GM18873 (cell line): ENCODE measurements around the gene TMEM167B.
"Not testable (repeated sequence)": the region's sequence is repeated elsewhere in the genome, so short reads cannot be mapped to it uniquely, and the experiment has no call there.

ENCODE experiments used
- ATAC-seq: cut with Tn5 transposase; IDR thresholded peaks from one replicate; pipeline ENCODE4 v1.9.1; 2021; ENCODE audit warnings: mild to moderate bottlenecking, moderate library complexity, moderate number of reproducible peaks; ENCODE audit not compliant: unreplicated experiment, low FRiP score

The TMEM167B gene

DNA sequence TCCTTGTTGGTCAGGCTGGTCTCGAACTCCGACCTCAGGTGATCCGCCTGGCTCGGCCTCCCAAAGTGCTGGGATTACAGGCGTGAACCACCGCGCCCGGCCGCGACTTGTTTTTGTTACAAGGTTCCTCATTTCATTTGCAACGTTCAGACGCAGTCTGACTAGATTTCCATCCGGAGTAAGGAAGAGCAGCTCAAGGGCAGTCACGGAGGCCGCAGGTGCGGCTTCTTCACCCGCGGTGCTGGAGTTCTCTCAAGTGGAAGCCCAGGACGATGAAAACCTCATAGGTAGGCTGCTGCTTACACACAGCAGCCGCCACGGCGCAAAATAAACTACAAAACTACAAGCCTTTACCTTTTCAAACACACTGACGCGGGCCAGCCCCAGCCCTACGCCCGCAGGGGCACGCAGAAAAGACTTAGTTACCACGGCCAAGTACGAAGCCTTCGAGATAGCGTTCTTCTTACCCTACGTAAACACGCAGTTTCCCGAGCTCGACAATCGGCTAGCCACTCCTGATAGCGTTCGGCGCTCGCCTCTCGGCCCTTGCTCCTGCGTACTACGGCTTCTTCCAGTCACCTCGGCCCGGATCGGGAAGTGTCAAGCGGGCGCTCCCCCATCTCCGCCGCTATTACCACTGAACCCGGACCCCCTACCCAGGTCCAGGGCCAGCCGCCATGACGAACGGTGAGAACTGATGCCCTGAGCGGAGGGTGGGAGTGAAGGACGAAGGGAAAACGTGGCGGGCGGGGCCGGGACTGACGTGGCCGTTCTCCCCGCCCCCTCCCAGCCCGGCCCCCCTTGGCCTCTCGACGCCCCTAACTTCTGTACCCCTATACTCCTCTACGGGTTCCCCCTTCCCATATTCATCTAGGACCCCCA is at the start of gene TMEM167B:
Gene TMEM167B, plus strand, starts transcription at position 569 of the 882 bp plus-strand sequence. Its CDS starts 109 bp downstream, at position 678.
- peak; percentile 93 for ATAC-seq

DNA sequence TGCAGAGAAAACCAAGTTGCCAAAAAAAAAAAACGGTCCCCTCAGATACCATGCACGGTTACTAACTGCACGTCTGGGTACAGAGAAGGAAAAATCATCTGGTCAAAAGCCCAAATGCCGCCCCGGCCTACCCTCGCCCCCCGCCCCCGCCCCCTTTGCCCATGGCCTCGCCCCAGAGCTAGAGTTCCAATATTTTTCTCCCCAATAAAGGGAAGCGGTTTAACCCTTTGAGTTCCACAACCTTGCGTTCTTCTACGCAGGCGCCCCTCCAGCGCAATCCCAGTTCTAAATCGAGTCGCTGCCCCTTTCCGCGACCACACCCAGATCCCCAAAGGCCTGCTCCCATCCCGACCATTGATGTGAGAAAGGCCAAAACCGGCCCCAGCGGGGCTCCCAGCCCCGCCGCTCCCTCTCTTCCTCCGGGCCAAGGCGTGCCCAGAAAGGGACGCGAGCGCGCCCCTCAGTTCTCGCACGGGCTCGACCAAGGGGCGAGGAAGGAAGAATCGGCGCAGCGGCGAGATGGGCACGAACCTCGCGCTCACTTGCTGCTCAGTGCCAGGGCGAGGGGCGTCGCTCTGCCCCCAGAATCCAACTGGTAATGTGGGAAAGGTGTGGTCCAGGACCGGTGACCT is 49.5 kb upstream of the TMEM167B start:
- peak; percentile 24 for ATAC-seq

DNA sequence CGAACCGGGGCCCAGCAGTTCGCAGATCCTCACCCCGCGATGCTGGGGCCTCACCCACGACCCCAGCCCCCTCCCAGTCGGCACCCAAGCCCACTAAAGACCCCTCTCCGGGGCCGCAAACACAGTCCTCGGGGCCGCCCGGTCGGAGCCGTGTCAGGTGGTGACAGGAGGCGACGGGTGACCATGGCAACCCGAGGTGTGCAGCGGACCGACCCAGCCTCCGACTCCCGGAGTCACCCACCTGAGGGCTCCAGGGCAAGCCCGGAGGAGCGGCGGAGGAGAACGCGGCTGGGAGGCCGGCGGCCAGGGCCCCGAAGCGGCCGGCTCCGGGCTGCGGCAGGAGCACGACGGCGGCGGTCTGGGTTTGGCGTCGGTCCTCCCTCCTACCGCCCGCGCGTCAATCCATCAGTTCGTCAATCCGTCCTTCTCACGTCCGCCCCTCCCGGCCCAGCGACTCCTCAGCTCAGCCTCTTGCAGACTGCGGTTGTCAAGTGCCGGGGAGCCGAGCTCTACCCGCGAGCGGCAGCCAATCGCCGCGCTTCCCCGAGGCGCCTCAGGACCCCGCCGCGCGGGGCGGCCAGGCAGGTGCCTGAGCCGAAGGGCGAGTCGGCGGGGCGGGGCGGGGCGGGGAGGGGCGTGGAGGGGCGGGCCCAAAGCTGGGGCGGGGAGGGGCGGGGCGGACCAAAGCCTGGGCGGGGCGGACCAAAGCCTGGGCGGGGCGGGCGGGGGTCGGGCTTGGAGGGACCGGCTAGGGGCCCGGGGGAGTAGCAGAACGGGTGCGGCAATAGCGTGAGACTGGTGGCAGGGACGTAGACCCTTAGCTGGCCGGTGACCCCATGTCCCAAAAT is 48.7 kb upstream of the TMEM167B start, which contains the start of gene WDR47:
Gene WDR47, minus strand, starts transcription at position 482 of the 848 bp plus-strand sequence. CDS start 18,590 bp downstream, outside the sequence.
- ATAC-seq, result peak; percentile 91

DNA sequence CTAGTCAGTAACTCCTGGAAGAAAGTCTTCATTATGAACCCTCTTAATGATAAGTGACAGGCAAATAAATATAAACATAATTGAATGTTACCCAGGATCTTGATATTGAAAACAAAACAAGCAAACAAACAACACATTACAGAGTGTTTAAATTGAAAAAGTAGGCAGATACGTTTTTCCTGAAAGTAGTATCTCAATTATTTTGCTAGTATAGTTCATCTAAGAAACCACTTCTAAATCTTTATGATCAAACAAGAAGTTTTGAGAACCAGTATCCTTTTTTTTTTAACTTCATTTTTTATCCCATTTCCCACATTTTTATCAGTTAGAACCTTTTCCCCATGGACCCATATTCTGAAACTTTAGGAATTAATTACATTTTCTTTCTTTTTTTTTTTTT is 45.0 kb upstream of the TMEM167B start:
- no peak for ATAC-seq

DNA sequence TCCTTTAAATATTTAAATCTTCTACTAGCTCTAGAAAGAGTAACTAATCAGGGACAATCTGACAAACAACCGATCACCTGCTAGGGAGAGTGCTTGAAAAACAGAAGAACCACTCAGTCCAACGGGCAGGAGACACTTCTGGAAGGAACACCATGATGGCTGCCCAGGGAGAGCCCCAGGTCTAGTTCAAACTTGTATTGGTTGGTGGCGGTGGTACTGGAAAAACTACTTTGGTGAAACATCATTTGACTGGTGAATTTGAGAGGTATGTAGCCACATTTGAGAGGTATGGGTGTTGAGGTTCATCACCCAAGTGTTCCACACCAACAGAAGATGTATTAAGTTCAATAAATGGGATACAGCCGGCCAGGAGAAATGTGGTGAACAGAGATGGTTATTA is 43.9 kb upstream of the TMEM167B start:
- no peak for ATAC-seq

DNA sequence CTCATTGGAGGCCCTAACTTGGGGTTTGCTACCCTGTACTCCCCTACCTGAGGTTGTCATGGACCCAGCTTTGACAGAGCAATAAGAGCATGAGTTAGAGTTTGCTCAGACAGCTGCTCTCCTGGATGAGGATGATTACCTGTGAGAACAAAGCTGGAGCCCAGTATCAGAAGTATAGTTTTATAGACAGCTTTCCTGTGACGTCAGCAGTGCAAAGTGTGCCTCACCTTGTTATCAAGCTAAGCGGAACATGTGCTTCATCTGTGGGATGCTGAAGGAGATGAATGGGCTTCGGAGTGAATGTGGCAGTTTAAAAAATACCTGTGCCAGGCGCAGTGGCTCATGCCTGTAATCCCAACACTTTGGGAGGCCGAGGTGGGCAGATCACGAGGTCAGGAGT is 43.2 kb upstream of the TMEM167B start:
- ATAC-seq, result no peak

DNA sequence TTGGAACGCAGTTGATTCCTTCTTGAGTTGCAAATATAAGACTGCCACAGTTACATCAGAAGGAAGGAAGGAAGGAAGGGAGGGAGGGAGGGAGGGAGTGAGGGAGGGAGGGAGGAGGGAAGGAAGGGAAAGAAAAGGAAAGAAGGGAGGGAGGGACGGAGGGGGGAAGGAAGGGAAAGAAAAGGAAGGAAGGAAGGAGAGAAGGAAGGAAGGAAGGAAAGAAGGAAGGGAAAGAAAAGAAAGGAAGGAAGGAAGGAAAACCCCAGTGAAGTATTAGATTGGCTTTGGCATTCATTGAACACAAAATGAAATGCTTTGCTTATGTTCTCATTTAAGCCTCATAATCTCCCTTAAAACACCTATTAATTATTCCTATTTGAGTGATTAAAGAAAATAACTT is 42.2 kb upstream of the TMEM167B start:
- no peak for ATAC-seq

DNA sequence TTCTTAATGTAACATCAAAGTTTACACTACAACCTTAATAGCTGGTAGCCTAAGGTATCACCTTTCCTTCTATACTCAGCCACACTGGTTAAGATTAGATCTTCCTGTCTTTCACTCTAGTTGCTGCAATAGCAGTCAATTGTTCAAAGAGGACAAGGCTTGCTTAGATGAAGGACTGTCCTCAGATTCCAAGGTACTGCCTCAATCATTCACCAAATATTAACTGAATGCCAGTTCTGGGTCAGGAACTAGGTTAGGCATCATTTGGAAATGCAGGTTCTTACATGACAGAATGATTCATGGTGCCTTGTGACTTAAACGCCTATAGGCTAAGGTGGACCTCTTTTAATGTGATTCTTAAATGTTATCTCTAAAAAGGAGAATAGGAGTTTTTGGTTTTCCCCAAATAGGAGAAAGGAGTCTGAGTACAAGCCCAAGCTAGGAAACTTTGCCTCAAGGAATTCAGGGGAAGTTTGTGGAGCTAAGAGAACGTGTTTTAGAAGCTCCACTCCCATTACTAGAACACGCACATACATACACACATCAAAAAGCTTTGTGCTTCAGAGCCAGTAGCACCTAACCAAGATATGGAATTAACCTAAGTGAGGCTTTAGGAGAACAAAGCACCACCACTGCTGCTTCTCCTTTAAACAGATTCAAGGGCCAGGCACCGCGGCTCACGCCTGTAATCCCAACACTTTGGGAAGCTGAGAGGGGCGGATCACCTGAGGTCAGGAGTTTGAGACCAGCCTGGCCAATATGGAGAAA is 40.2 kb upstream of the TMEM167B start:
- ATAC-seq, result no peak

DNA sequence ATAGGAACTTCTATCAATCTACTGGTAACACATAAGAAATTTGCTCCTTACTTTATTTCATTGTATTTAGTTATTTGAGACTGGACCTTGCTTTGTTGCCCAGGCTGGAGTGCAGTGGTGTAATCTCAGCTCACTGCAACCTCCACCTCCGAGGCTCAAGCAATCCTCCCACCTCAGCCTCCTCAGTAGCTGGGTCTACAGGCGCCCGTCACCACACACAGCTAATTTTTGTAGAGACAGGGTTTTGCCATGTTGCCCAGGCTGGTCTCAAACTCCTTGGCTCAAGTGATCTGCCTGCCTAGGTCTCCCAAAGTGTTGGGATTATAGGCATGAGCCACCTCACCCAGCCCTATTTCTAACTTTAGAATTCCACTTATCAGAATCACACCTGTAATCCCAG is 38.4 kb upstream of the TMEM167B start:
- not testable (repeated sequence) for ATAC-seq

DNA sequence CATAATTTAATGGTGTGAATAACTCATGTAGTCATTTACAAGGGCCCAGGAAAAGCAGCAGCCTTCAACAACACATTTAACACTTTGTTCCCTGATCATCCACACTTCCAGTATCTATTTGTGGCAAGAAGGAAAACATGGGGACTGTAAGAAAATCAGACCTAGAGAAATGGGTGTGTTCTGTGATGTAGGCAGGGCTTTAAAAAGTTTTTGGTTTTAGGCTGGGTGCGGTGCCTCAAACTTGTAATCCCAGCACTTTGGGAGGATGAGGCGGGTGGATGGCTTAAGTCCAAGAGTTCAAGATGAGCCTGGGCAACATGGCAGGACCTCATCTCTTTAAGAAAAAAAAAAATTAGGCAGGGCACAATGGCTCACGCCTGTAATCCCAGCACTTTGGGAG is 34.5 kb upstream of the TMEM167B start:
- no peak for ATAC-seq

DNA sequence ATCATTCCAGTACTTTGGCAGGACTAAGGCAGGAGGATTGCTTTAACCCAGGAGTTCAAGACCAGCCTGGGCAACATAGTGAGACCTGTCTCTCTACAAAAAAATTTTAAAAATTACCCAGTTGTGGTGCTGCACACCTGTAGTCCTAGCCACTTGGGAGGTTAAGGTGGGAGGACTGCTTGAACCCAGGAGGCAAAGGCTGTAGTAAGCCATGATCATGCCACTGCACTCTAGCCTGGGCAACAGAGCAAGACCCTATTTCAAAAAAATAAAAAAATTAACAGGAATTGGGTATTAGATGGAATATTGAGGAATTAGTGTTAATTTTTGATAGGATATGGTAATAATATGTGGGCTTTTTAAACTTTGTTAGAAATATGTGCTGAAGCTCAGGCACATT is 31.5 kb upstream of the TMEM167B start:
- no peak for ATAC-seq

DNA sequence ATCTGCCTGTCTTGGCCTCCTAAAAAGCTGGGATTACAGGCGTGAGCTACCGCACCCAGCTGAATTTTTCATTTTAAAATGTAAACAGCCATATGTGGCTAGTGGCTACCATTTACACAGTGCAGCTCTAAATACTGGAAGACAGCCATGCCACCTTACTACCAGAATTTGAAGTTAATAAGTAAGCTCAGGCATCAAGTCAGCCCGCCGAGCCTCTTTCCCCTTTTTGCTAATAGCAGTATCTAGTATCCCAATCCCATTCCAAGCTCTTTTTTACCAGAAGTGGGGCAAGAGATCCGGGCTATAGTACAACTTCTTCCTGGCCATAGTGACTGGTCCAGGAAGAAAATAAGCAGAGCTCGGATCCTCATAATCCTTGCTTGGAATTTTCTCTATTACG is 29.9 kb upstream of the TMEM167B start:
- ATAC-seq, result no peak

DNA sequence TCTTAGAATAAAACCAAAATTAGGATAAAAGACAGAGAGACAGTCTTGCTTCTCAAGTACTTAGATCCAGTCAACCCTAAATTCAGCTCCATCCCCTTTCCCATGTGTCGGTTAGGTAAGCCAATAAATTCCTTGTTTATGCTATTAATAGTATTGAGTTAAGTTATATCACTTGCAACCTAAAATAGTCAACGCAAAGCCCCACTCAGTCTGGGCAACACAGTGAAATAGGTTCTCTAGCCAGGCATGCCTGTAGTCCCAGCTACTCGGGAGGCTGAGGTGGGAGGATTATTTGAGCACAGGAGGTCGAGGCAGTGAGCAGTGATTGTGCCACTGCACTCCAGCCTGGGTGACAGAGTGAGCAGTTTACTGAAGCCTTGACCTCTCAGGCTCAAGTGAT is 29.4 kb upstream of the TMEM167B start:
- no peak for ATAC-seq

DNA sequence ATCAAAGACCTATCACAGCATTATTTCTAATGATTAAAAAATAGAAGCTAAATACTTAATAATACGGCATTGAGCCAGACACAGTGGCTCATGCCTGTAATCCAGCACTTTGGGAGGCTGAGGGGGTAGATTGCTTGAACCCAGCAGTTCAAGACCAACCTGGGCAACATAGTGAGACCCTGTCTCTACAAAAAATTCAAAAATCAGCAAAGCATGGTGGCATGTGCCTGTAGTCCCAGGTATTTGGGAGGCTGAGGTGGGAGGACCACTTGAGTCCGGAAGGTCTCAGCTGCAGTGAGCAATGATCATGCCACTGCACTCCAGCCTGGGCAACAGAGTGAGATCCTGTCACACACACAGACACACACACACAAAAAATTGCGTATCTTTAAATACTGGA is 25.4 kb upstream of the TMEM167B start:
- ATAC-seq, result no peak

DNA sequence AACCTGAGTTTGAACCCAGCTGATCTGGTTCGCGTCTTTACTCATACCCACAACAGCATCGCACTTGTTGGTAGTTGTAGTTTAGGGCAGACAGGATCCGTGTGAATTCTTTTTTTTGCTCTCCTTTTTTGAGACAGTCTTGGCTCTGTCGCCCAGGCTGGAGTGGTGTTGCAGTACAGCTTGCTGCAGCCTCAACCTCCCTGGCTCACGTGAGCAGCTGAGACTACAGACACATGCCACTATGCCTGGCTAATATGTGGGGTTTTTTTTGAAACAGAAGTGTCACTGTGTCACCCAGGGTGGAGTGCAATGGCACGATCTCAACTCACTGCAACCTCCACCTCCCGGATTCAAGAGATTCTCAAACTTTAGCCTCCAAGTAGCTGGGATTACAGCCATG is 22.7 kb upstream of the TMEM167B start:
- no peak for ATAC-seq

DNA sequence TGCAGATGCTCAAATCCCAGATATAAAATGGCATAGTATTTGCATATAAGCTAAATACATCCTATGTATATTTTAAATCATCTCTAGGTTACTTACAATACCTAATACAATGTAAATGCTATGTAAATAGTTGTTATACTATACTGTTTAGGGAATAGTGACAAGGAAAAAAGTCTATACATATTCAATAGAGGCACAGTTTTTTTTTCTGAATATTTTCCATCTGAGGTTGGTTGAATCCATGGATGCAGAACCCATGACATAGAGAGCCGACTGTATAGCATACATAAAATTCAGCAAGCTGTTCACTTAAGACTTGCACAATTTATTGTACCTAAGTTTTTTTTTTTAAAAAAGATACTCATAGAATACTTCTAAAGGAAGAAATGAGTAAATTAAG is 21.3 kb upstream of the TMEM167B start:
- no peak for ATAC-seq

DNA sequence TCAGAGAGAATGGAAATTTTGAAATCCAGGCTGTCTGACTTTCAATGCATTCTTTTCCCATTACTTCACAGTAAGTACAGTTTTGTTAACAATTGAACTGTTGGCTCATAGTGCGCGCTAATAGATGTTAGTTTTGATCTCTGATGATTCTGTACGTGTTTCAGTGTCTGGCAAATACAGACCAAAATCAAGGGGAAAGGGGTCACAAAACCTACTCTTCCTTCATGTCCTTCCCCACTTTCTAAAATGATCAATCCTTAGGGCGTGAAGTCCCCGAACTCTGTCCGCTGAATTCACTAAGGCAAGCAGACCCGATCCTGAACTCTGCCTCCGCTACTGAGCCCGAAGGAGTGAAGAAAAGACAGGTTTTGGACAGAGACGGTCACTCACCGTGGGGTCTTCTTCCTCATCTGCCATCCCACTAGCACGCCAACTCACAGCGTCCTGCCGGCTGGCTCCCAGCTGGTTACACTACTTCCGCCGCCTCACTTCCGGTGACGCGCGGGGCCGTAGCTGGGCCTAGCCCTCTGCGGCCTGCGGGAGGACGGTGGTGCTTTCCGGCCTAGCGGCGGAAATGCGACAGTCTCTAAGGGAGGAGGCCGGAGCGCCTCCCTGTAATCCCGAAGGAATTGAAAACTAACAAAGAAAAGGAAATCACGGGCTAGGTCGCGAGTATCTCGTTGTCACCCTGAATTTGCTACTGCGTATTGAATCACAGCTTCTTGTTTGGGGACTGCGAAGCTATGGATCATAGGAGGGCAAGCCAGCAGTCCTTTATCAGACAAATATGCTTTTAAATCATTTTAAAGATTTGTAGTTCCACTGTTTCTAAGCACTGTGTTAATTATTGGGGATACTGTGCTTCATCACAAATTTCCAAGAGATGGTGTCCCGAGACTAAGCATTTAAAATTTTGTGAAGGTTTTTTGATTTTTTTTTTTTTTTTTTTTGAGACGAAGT is 14.8 kb upstream of the TMEM167B start, which contains the start of gene TAF13:
Gene TAF13, minus strand, starts transcription at position 473 of the 960 bp plus-strand sequence. Its CDS starts 56 bp downstream, at position 417.
- peak; percentile 97 for ATAC-seq

DNA sequence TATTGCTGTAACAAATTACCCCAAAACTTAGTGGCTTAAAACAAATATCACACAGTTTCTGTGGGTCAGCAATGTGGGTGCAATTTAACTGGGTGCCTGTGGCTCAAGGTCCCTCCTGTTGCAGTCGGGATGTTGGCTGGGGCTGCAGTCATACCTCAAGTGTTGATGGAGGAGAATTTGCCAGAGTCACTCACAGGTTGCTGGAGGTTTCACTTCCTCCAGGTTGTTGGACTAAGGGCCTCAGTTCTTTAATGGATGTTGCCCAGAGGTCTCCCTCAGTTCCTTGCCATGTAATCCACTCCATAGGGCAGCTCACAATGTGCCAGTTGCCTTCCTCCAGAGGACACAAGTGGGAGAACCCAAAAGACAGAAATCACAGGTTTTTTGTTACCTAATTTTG is 12.2 kb upstream of the TMEM167B start:
- no peak for ATAC-seq

DNA sequence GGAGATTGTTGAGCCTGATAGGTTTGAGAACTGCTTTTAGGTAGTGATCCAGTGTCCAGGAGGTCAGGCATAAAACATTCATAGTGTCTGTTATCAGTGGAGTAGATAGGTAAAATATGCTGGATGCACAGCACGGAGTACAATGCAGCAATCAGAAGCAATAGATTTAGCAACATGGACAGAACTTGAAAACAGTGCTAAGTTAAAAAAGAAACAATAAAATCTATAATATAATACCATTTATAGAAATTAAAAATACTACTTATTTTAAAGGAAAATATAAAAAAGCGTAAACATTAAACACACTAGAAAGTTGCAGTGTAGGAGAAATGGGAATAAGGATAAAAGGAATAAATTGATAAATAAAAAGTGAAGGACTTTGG is 11.3 kb upstream of the TMEM167B start:
- no peak for ATAC-seq
